Body of pancreas (tissue), 4 donors: Measurements from ENCODE around the gene CHCHD5.

ENCODE experiments used
- CTCF ChIP-seq, 7 experiments: fragments of 450-650 bp in 4 of 7; fragments of 200-600 bp in 3 of 7; sonication (generic) in 3 of 7; IDR thresholded peaks; one replicate each; pipeline ENCODE4 v1.5.1; 2016 to 2019; ENCODE audit warnings: antibody characterized with exemption in 7 of 7
- POLR2A ChIP-seq, 3 donors: fragments of 450-650 bp; IDR thresholded peaks; one replicate each; pipeline ENCODE4 v1.6.1; 2016; ENCODE audit warnings: antibody characterized with exemption in 3 of 3, mild to moderate bottlenecking in 2 of 3

- TF ChIP-seq CTCF (IDR thresholded peaks at IDR 0.05): no peak
- no peak for TF ChIP-seq POLR2A (IDR thresholded peaks at IDR 0.05)
Measured at GRCh38 chr2:112585873-112586464, 1.6 kb downstream of the CHCHD5 start.
